HG02763 (cell line): ENCODE measurements around the gene TMEM125.

ENCODE experiments used
- ATAC-seq: cut with Tn5 transposase; IDR thresholded peaks from one replicate; pipeline ENCODE4 v1.9.1; 2021; ENCODE audit warnings: mild to moderate bottlenecking, moderate library complexity; ENCODE audit not compliant: unreplicated experiment

The TMEM125 gene

GRCh38 chr1:43269627-43270375 is at the start of gene TMEM125:
Gene TMEM125, plus strand, starts transcription at chr1:43269983. Its CDS starts 2,740 bp downstream, at chr1:43272723.
- ATAC-seq, result no peak

GRCh38 chr1:43220905-43221778 is 48.6 kb upstream of the TMEM125 start:
- peak; percentile 74 for ATAC-seq

DNA sequence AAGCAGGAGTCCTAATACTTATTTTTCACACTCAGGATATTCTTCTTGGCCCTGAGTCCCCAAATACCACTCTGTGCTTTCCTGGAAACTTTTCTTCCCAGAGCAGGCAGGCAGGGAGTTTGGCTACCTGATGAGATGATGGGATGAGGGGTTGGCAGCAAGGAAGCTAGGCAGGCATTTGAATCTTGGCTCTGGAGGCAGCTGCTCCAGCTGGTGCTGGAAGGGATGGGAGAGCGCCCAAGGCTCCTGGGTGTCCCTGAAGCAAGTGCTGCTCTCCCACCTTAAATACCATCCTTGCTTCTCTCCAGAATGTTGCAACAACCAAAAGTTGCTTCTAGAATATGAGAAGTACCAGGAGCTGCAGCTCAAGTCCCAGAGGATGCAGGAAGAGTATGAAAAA is 48.0 kb upstream of the TMEM125 start:
- no peak for ATAC-seq

- no peak for ATAC-seq
Observed at GRCh38 chr1:43222879-43223278, 46.9 kb upstream of the TMEM125 start.

GRCh38 chr1:43225168-43225567 is 44.6 kb upstream of the TMEM125 start:
- no peak for ATAC-seq

DNA sequence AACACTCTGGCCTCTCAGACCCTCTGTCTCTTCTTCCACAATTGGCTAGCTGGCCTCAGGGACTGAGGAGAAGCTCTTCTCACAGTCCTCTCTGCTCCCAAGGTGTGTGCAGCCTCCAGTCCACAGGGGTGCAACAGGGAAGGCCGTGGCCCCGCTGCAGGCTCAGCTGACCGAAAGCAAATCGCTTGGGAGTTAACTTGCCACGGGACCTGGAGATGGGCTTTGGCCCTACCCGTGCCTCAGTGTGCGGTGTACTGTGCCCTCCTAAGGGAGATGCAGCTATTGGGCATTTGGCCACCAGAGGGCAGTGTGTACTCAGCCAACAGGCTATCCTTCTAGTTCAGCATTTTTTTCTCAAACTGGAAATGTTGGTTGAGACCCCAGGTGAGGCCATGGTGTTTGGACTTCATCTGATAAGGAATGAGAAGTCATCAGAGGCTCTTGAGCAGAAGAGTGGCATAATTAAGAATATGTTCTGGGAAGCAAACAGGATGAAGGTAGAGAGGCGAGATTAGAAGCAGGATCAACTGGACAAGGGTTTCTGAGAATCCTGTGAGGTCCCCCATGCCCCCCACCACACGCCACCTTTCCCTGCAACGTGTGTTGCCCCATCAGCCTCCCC is 42.5 kb upstream of the TMEM125 start:
- ATAC-seq, result no peak

- ATAC-seq, result no peak
Observed at GRCh38 chr1:43229826-43230780, 39.7 kb upstream of the TMEM125 start.

DNA sequence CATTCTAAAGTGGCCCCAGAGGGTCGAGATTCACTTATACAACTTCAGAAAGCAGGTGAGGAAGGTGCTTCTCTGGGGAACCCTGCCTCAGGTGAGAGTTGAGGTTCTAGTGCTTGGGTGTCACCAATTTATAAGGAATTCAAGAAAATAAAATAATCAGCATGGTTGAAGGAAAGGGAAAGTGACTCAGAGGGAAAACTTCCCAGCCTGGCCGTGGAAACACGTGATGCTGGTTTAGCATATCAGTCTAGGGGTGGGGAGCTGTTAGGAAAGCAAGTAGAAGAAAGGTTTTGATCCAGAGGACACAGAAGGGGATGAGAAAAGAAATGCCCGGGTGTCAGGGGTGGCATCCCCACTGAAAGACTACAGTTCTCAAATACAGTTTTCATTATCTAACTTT is 37.7 kb upstream of the TMEM125 start:
- ATAC-seq, result no peak

GRCh38 chr1:43232482-43232881 is 37.3 kb upstream of the TMEM125 start:
- ATAC-seq, result no peak

- no peak for ATAC-seq
Observed at GRCh38 chr1:43233631-43234030, 36.2 kb upstream of the TMEM125 start.

- ATAC-seq, result no peak
Observed at GRCh38 chr1:43234267-43234666, 35.5 kb upstream of the TMEM125 start.

DNA sequence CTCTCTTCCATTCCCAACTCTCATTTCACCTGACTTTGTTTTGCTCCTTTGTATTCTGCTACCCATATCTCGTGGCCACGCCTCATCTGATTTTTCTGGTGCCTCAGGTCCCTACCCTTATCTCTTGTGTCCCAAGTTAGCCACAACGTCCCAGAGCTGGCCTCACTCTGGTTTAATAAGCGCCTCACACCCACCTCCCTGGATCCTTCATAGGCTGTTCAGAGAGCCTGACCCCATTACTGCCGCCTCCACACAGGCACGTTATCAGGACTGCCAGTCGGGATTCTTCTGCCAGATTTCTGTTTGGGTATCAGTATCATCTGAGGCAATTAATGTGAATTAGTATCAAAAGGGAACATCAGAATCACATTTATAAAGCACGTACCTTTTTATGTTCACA is 34.7 kb upstream of the TMEM125 start:
- no peak for ATAC-seq

DNA sequence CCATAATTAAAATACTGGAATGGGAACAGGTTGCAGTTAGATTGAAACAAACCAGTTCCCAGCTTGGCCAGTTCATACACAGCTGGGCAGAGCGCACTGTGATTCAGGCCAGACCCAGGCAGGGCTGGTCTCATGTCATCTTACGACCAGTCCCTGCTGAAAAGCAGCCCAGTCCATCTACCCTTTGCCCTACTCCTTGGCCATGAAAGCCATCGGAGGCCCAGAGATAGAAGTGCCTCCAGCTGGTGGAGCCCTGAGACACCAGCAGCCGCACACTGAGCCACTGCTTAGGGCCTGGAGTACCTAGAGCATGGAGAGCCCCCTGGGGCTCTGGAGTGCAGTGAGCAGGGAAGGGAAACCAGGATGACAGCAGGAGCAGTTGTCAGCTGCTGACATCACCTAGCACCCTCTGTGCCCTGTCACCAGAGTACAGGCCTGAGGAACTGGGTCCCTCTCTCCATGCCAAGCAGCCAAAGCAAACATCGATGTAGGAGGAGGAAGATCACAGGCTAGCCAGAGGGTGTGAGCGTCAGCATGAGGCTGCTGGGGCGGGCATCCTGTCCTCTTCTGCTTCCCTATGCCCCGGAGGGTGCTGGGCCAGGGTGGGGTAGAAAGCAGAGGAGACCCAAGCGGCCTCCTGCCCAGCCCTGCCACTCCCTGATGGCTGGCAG is 34.2 kb upstream of the TMEM125 start:
- no peak for ATAC-seq

- ATAC-seq, result no peak
Observed at GRCh38 chr1:43237121-43237520, 32.7 kb upstream of the TMEM125 start.

DNA sequence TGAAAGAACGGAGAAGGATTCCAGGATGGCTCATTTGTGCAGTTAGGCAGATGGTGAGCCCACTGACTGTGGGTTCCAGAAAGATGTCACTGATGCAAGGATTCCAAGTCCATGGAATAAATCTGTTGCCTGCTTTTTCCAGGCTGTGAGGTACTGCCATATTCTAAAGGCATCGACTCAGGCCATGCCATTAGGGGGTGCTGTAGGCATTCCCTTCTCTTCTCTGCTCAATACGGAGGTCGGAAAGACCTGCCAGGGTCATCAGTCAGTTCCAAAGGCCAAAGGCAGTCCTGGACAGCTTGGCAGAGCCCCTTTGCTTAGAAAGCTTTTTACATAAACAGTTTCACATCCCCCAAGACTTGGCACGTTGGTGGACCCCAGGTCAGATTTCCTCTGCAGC is 31.7 kb upstream of the TMEM125 start:
- ATAC-seq, result no peak

GRCh38 chr1:43238991-43239469 is 30.8 kb upstream of the TMEM125 start:
- ATAC-seq, result no peak

DNA sequence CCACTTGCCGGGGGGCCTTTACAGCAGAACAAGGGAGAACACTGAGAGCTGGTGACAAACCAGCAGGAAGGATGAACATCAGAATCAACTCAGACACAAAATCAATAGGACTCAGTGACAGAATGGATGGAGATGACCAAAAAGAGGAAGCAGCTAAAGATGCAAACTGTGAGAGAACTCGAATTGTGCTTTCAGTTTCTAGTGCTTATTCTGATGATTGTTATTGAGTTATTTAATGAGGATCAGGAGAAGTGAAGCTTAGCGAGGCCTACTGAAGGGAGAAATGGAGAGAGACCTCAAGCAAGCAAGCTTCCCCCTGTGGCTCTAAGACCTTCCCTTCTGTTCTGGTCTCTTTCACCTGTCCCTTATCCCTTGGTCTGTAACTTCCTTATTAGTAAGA is 30.3 kb upstream of the TMEM125 start:
- ATAC-seq, result peak; percentile 52

DNA sequence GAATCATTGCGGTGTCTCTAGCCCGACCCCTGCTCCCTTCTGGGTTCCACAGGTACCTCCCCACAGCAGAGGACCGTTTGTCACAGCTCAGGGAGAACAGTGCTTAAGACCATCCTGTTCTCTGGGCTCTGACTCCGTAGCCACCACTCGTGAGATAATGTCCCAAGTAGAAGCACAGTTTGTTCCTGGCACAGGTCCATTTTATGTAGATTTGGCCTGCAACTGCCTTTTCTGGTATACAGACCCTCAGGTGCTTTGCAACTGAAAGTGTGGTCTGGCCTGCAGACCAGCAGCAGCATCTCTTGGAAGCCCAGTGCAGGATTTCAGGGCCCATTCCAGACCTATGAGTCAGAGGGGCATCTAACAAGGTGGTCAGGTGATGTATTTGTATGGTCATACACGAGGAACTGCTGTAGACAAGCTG is 28.4 kb upstream of the TMEM125 start:
- ATAC-seq, result no peak

DNA sequence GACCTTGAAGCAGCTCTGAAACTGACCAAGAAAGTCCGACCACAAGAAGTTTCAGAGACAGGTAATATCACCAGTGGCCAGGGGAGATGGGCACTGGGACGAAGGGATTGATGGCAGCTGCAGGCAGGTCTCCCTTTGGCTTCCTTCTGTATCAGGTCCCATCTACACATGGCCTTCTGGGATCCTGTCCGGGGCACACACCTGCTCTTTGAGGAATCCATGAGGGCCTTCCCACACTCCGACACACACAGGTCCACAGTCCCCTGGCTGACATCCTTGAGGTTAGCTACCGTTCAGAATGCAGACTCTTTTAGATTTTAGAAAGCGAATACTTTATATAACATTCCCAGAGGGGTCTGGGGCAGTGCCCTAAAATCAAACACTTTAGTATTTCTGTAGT is 26.5 kb upstream of the TMEM125 start:
- no peak for ATAC-seq
